GM13976 (cell line): ENCODE results near the gene CSMD2.

Experiments
- DNase-seq: peaks from one replicate; pipeline ENCODE4 v3.0.0; 2012; ENCODE audit warnings: low spot score
- CTCF ChIP-seq: IDR thresholded peaks from 2 replicates; pipeline ENCODE4 v1.5.1; 2012; ENCODE audit warnings: borderline replicate concordance, mild to moderate bottlenecking; ENCODE audit not compliant: insufficient read depth; ENCODE audit errors: extremely low read depth, missing control alignments, control extremely low read depth
- in situ Hi-C: fragments of 300-500 bp; cut with MboI; formaldehyde crosslinking; loops from one replicate; pipeline ENCODE4 v1.12.0; 2022; ENCODE audit warnings: low sequenced_read_pairs, mixed read lengths, inconsistent platforms; ENCODE audit not compliant: unreplicated experiment

Gene CSMD2

GRCh38 chr1:33966346-33967141 lies 198.5 kb downstream of the CSMD2 start:
- no peak for TF ChIP-seq CTCF
- in situ Hi-C loops = no loop called here
- DNase-seq = no peak

GRCh38 chr1:33965086-33965485 lies 199.9 kb downstream of the CSMD2 start:
- TF ChIP-seq CTCF = no peak
- in situ Hi-C loops = no loop called here
- DNase-seq = no peak

- DNase-seq = no peak
- in situ Hi-C loops = no loop called here
- no peak for TF ChIP-seq CTCF
These were observed 203.0 kb downstream of the CSMD2 start for GRCh38 chr1:33962061-33962460.

GRCh38 chr1:33960188-33960895 lies 204.7 kb downstream of the CSMD2 start:
- in situ Hi-C loops = no loop called here
- no peak for DNase-seq
- no peak for TF ChIP-seq CTCF

- DNase-seq = no peak
These were observed 207.2 kb downstream of the CSMD2 start for GRCh38 chr1:33957854-33958253.

GRCh38 chr1:33955096-33955495 lies 209.9 kb downstream of the CSMD2 start:
- no peak for DNase-seq
- TF ChIP-seq CTCF = no peak
- in situ Hi-C loops = no loop called here

More at GRCh38 chr1:33957854-33958253, 207.2 kb downstream of the CSMD2 start:
- in situ Hi-C loops = no loop called here
- TF ChIP-seq CTCF = no peak
